HepG2 (cell line): ENCODE results near the gene OTUD7B. TPM values are rescaled to one million over a fixed set of nuclear protein-coding genes. Genes with fewer than 3 reads are reported as not detected.

Source experiments
- ATAC-seq: fragments of 200-7000 bp; cut with Tn5 transposase; 3 replicates; pipeline ENCODE4 v1.9.1; 2020; ENCODE audit warnings: mild to moderate bottlenecking, moderate library complexity
- BruUV-seq: library from RNA; stranded (reverse); fragments of 400-500 nt; replicated peaks from 2 replicates; lab custom pipeline; 2021; lab: Mats Ljungman, UMichigan
- CTCF ChIA-PET: fragments of 300-600 bp; formaldehyde crosslinking; extraction: SDS; loops from one replicate; lab custom pipeline; 2021; ENCODE audit warnings: low total read pairs, inconsistent platforms, low intra/inter-chr PET ratio; lab: Yijun Ruan, JAX
- POLR2A ChIA-PET: fragments of 350-600 bp; sonication (Branson Sonifier 250); formaldehyde crosslinking; loops from one replicate; lab custom pipeline; 2020; ENCODE audit warnings: antibody characterized with exemption, inconsistent platforms; lab: Yijun Ruan, JAX
- DNase-seq: peaks from one replicate; pipeline ENCODE4 v3.0.0-alpha.2; 2015; ENCODE audit warnings: low spot score
- FAIRE-seq: peaks from 3 replicates; lab custom pipeline; 2011; peaks lifted over from hg19 to GRCh38; lab: Jason Lieb, UNC
- H2AFZ ChIP-seq: one replicate; pipeline ENCODE4 v1.6.1; 2011; ENCODE audit warnings: low read length, inconsistent platforms
- H3K27ac ChIP-seq: fragments of 300-600 bp; 3 replicates; pipeline ENCODE4 v1.8.0; 2011; ENCODE audit warnings: mixed run types, mild to moderate bottlenecking, mixed read lengths, low read length, inconsistent platforms; ENCODE audit not compliant: insufficient read depth; ENCODE audit errors: extremely low read length
- H3K27me3 ChIP-seq, 2 experiments: fragments of 200-600 bp in 1 of 2; 2 replicates in 1 of 2; 3 replicates in 1 of 2; pipeline versions ENCODE4 v1.6.0 to v1.8.0; 2011; ENCODE audit warnings: low read length in 2 of 2, mild to moderate bottlenecking in 2 of 2, moderate library complexity in 2 of 2, inconsistent platforms in 1 of 2; ENCODE audit not compliant: insufficient read depth in 2 of 2, control insufficient read depth in 1 of 2
- H3K36me3 ChIP-seq, 2 experiments: fragments of 200-600 bp in 1 of 2; replicated peaks in 1 of 2; 2 replicates in 1 of 2; 3 replicates in 1 of 2; pipeline versions ENCODE4 v1.5.1 to v1.8.0; 2011; ENCODE audit warnings: low read length in 2 of 2, inconsistent platforms in 1 of 2; ENCODE audit not compliant: insufficient read depth in 2 of 2, control insufficient read depth in 1 of 2
- H3K4me1 ChIP-seq: 2 replicates; pipeline ENCODE4 v1.5.1; 2012; ENCODE audit warnings: low read length, inconsistent platforms; ENCODE audit not compliant: insufficient read depth
- H3K4me2 ChIP-seq: 2 replicates; pipeline ENCODE4 v1.6.0; 2011; ENCODE audit warnings: low read depth, low read length, inconsistent platforms
- H3K4me3 ChIP-seq, 3 experiments: fragments of 200-600 bp in 1 of 3; sonication (generic), shearing (Covaris generic) in 1 of 3; replicated peaks in 1 of 3; 2 replicates each; pipeline ENCODE4 v1.5.1; 2011 to 2016; ENCODE audit warnings: low read length in 3 of 3, inconsistent platforms in 2 of 3, low read depth in 2 of 3, mild to moderate bottlenecking in 2 of 3, control low read depth in 1 of 3, mixed read lengths in 1 of 3; ENCODE audit not compliant: insufficient read depth in 1 of 3
- H3K79me2 ChIP-seq: one replicate; pipeline ENCODE4 v1.6.1; 2011; ENCODE audit warnings: low read length, inconsistent platforms; ENCODE audit not compliant: insufficient read depth
- H3K9ac ChIP-seq: 2 replicates; pipeline ENCODE4 v1.6.0; 2011; ENCODE audit warnings: mild to moderate bottlenecking, low read depth, low read length, inconsistent platforms; ENCODE audit not compliant: insufficient read depth
- H3K9me3 ChIP-seq: 2 replicates; pipeline ENCODE4 v1.5.1; 2012; ENCODE audit warnings: mild to moderate bottlenecking, low read length
- H4K20me1 ChIP-seq: 2 replicates; pipeline ENCODE4 v1.6.0; 2011; ENCODE audit warnings: inconsistent platforms, mild to moderate bottlenecking, low read length, moderate library complexity; ENCODE audit not compliant: insufficient read depth
- CBX1 ChIP-seq: IDR thresholded peaks from one replicate; pipeline ENCODE4 v1.6.1; 2016; ENCODE audit warnings: antibody characterized with exemption, low read depth
- FOSL2 ChIP-seq: sonication (generic); formaldehyde crosslinking; IDR thresholded peaks from 2 replicates; pipeline ENCODE4 v1.4.0; 2020; ENCODE audit warnings: missing genetic modification reagents
- FOXP1 ChIP-seq, 2 experiments: fragments of 450-650 bp in 1 of 2; IDR thresholded peaks; 2 replicates each; pipeline ENCODE4 v1.6.1; 2017 to 2018; ENCODE audit warnings: antibody characterized with exemption in 1 of 2
- KLF12 ChIP-seq: sonication (generic); formaldehyde crosslinking; IDR thresholded peaks from 2 replicates; pipeline ENCODE4 v1.4.0; 2020; ENCODE audit warnings: missing genetic modification reagents, borderline replicate concordance
- MED1 ChIP-seq: sonication (generic); formaldehyde crosslinking; IDR thresholded peaks from 2 replicates; pipeline ENCODE4 v1.4.0; 2020; ENCODE audit warnings: missing genetic modification reagents
- NFIC ChIP-seq: IDR thresholded peaks from 2 replicates; pipeline ENCODE4 v1.6.1; 2012; ENCODE audit warnings: mild to moderate bottlenecking, low read length, inconsistent platforms
- POLR2A ChIP-seq, 2 experiments: IDR thresholded peaks; 2 replicates each; pipeline ENCODE4 v1.6.1; 2011; ENCODE audit warnings: low read depth in 2 of 2, low read length in 2 of 2, mild to moderate bottlenecking in 1 of 2, moderate library complexity in 1 of 2; ENCODE audit not compliant: insufficient read depth in 1 of 2
- POLR2AphosphoS5 ChIP-seq: IDR thresholded peaks from 2 replicates; pipeline ENCODE4 v1.6.1; 2012; ENCODE audit warnings: low read depth, low read length
- SALL1 ChIP-seq: sonication (generic); formaldehyde crosslinking; IDR thresholded peaks from 2 replicates; pipeline ENCODE4 v1.8.0; 2022; ENCODE audit warnings: mild to moderate bottlenecking, missing genetic modification reagents
- SAP130 ChIP-seq: IDR thresholded peaks from 2 replicates; pipeline ENCODE4 v1.6.1; 2016; ENCODE audit warnings: low read depth
- TOE1 ChIP-seq: sonication (generic); formaldehyde crosslinking; IDR thresholded peaks from 2 replicates; pipeline ENCODE4 v1.4.0; 2020; ENCODE audit warnings: mild to moderate bottlenecking, missing genetic modification reagents
- ZBTB3 ChIP-seq: sonication (generic); formaldehyde crosslinking; IDR thresholded peaks from 2 replicates; pipeline ENCODE4 v1.4.0; 2020; ENCODE audit warnings: low read depth, mild to moderate bottlenecking, moderate library complexity, missing genetic modification reagents, borderline replicate concordance
- ZNF138 ChIP-seq: sonication (generic); formaldehyde crosslinking; IDR thresholded peaks from 2 replicates; pipeline ENCODE4 v1.5.0; 2020; ENCODE audit warnings: mild to moderate bottlenecking, low read depth, missing genetic modification reagents
- ZNF512 ChIP-seq: sonication (generic); formaldehyde crosslinking; IDR thresholded peaks from 2 replicates; pipeline ENCODE4 v1.4.0; 2020; ENCODE audit warnings: mild to moderate bottlenecking, missing genetic modification reagents
- ZNF652 ChIP-seq: IDR thresholded peaks from 2 replicates; pipeline ENCODE4 v1.6.1; 2016; ENCODE audit warnings: low read depth, borderline replicate concordance
- WGBS: methylation state at CpG from one replicate; pipeline ENCODE4 v1.1.6; 2017; ENCODE audit warnings: low lambda C conversion rate; 5-methylcytosine and 5-hydroxymethylcytosine counted together
- in situ Hi-C: cut with HindIII; loops from 2 replicates; pipeline ENCODE4 v1.10.0; 2017; ENCODE audit warnings: low pct_unique_long_range_greater_than_20kb; ENCODE audit not compliant: extremely low pct_ligation_motif_present
- intact Hi-C: fragments of 100-400 bp; cut with micrococcal nuclease; formaldehyde crosslinking; loops from one replicate; pipeline ENCODE4 v1.10.0; 2022; ENCODE audit not compliant: unreplicated experiment
- polyA plus RNA-seq, 8 experiments: library from polyadenylated mRNA; depleted of rRNA in 3 of 8; stranded (reverse) in 7 of 8; unstranded in 1 of 8; fragments of >200 nt; fragmentation: Illumina TruSeq in 4 of 8; extraction: Trizol in 4 of 8; gene quantifications; 2 replicates each; pipeline versions ENCODE4 v1.2.1 to v1.2.3, GENCODE V29; 2011 to 2016; ENCODE audit warnings: low read depth in 4 of 8, missing spikeins in 1 of 8, mixed read lengths in 1 of 8; ENCODE audit not compliant: insufficient read depth in 1 of 8
- total RNA-seq, 5 experiments: library from RNA; depleted of rRNA; stranded (reverse); fragments of >200 nt; fragmentation: Illumina TruSeq; extraction: Trizol; gene quantifications; 2 replicates each; pipeline ENCODE4 v1.2.3, GENCODE V29; 2016; ENCODE audit warnings: low read depth in 1 of 5
- TF ChIP-seq, protein P1 (sequence below), 2 experiments: sonication (generic) in 1 of 2; formaldehyde crosslinking in 1 of 2; IDR thresholded peaks; 2 replicates each; pipeline versions ENCODE4 v1.4.0 to v1.6.1; 2016 to 2020; ENCODE audit warnings: borderline replicate concordance in 1 of 2, low read depth in 1 of 2, mild to moderate bottlenecking in 1 of 2, missing genetic modification reagents in 1 of 2

Gene OTUD7B
- total and polyA plus RNA-seq, 2 of the 13 experiments (the other 11 are each of a cell fraction or from before 2014, with no cell fraction given): 5.1 to 11.2 TPM

DNA sequence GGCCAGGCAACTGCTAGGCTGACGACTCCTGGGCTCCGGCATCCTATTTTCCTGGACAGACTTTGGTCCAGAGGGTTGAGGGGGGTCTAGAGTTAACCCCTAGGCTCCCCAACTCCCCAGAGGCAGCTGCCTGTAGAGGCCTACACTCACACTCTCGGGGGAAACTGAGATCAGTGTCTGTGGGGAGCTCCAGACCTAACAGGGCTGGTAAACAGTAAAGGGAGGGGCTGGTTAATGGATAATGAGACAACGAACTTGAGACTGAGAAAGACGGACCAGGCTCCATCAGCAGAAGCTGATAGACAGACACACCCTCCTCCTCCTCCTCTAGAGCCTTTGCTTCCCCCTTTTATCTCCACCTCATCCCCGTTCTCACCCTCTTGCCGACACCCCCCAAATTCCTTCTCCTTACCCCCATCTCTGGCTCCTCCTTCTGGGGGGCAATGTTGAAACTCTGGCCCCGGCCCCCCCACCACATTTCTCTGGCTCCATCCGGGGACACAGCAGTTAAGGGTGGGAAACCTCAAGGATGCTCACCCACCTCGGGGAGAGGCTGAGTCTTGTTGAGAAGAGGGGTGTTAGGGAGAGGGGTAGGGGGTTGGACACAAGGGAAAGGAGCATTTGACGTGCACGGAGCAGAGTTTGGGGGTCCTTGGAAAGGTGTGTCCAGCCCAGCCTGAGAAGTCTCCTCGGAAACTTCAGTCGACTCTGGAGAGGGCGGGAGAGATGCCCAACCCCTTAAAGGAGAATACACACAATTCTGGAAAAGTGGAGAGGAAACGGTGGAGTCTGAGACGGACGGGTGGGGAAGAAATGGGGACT, 74.1 kb downstream of the OTUD7B start, which contains the start of gene MTMR11:
Gene MTMR11, minus strand, starts transcription at position 710 of the 822 bp plus-strand sequence. Its CDS starts 232 bp downstream, at position 478.
- POLR2A ChIA-PET: interaction anchor here (0.6 to 6.0 kb wide), 4 partner anchors 8 to 74 kb away, joined by 3 to 74 read pairs (median 3); partner anchors contain the start of gene OTUD7B
- Histone ChIP-seq H3K27me3 (no peaks in the 10 kb centered on the region), H3K4me1 (peaks cover 49% of the 10 kb centered on the region), H3K36me3 (no peaks in the 10 kb centered on the region), H3K4me2 (peak within 1 kb of the TSS; percentile 91), H4K20me1 (no peaks in the 10 kb centered on the region), H3K9ac (peak within 1 kb of the TSS; percentile 31; the same call in 1 of the 2 replicates), H3K79me2 (no peaks in the 10 kb centered on the region), H3K9me3 (no peaks in the 10 kb centered on the region), H2AFZ (peak within 1 kb of the TSS; percentile 32), H3K4me3 (peak within 1 kb of the TSS; percentile 37 to 59 (median 49)), H3K27ac (no peak within 1 kb of the TSS)
- no TSS peak for BruUV-seq
- CTCF ChIA-PET: no interaction called here
- peak; percentile 22 for DNase-seq
- WGBS: 2% methylated on average over 18 of the region's 18 CpGs
- FAIRE-seq: peak; percentile 79
- peak; percentile 64 for ATAC-seq
- in situ Hi-C loops (no loop called here), intact Hi-C loops (no loop called here)
- 0 out of 2 replicates have a peak, but pooled peaks have one; percentile 21 for TF ChIP-seq FOSL2 (CRISPR knock-in tag)
- TF ChIP-seq KLF12: 0 out of 2 replicates have a peak, but pooled peaks have one; percentile 39
- peak; percentile 24; the same call in 1 of the 2 replicates for TF ChIP-seq MED1 (CRISPR knock-in tag)
- TF ChIP-seq SALL1: no peak
- no peak for TF ChIP-seq ZBTB3 (CRISPR knock-in tag)
- TF ChIP-seq TOE1 (CRISPR knock-in tag): no peak
- no peak for TF ChIP-seq CBX1
- peak; percentile 21; the same call in 1 of the 2 replicates for TF ChIP-seq POLR2AphosphoS5
- TF ChIP-seq ZNF138 (CRISPR knock-in tag): no peak
- TF ChIP-seq FOXP1 (IDR thresholded peaks at IDR 0.05): no peak
- TF ChIP-seq FOXP1 (CRISPR knock-in tag; IDR thresholded peaks at IDR 0.05): peak; percentile 41; the same call in 1 of the 2 replicates
- peak in 1 of 2 experiments; percentile 32; a peak in 1 of 4 replicates for TF ChIP-seq POLR2A (IDR thresholded peaks at IDR 0.05; ENCODE audit: insufficient read depth in 1 of 2, low read depth in 2 of 2, low read length in 2 of 2)
- no peak for TF ChIP-seq NFIC
- peak; percentile 67; the same call in 1 of the 2 replicates for TF ChIP-seq SAP130 (CRISPR knock-in tag)
- TF ChIP-seq ZNF652: peak; percentile 55; the same call in 1 of the 2 replicates
- TF ChIP-seq, protein P1, sequence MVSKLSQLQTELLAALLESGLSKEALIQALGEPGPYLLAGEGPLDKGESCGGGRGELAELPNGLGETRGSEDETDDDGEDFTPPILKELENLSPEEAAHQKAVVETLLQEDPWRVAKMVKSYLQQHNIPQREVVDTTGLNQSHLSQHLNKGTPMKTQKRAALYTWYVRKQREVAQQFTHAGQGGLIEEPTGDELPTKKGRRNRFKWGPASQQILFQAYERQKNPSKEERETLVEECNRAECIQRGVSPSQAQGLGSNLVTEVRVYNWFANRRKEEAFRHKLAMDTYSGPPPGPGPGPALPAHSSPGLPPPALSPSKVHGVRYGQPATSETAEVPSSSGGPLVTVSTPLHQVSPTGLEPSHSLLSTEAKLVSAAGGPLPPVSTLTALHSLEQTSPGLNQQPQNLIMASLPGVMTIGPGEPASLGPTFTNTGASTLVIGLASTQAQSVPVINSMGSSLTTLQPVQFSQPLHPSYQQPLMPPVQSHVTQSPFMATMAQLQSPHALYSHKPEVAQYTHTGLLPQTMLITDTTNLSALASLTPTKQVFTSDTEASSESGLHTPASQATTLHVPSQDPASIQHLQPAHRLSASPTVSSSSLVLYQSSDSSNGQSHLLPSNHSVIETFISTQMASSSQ (IDR thresholded peaks at IDR 0.05; ENCODE audit: low read depth): peak; percentile 87
- TF ChIP-seq, protein P1 (CRISPR knock-in tag; IDR thresholded peaks at IDR 0.05; ENCODE audit: borderline replicate concordance): peak; percentile 77; the same call in 1 of the 2 replicates
- no peak for TF ChIP-seq ZNF512 (CRISPR knock-in tag)
